ENCODE measurements around the gene DCDC2B. TPM values are rescaled to one million over a fixed set of nuclear protein-coding genes. Genes with fewer than 3 reads are reported as not detected.

The DCDC2B gene
- total RNA-seq, 2 experiments from 2014 or later, result 0.13 TPM; not detected in 1

DNA sequence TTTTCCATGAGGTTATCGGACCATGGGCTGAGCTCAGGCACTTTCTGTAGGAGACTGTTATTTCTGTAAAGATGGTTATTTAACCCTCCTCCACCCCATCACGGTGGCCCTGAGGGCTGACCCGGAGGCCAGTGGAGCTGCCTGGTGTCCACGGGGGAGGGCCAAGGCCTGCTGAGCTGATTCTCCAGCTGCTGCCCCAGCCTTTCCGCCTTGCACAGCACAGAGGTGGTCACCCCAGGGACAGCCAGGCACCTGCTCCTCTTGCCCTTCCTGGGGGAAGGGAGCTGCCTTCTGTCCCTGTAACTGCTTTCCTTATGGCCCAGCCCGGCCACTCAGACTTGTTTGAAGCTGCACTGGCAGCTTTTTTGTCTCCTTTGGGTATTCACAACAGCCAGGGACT lies 11.1 kb upstream of the DCDC2B start:
- H3K4me1 Mint-ChIP-seq, result peaks cover 82% of the 10 kb centered on the region
- no peak overlapping the region for H3K27ac Mint-ChIP-seq
- ChIA-PET CTCF (interaction anchor here (1.4 to 1.6 kb wide), 2 partner anchors 17 to 51 kb away, joined by 4 to 5 read pairs; no protein-coding TSS in a partner anchor), POLR2A (interaction anchor here (0.6 to 12.3 kb wide), 9 partner anchors 9 to 267 kb away, joined by 3 to 109 read pairs (median 4); partner anchors contain the start of genes DCDC2B, IQCC, KPNA6 and TXLNA)
- H3K36me3 Mint-ChIP-seq (ENCODE audit: low read depth), result peaks cover 61% of the 10 kb centered on the region
- no peaks in the 10 kb centered on the region for H3K9me3 Mint-ChIP-seq
- no peaks in the 10 kb centered on the region for H3K27me3 Mint-ChIP-seq
- H3K4me3 Mint-ChIP-seq, result no peak overlapping the region
- no peak for DNase-seq

DNA sequence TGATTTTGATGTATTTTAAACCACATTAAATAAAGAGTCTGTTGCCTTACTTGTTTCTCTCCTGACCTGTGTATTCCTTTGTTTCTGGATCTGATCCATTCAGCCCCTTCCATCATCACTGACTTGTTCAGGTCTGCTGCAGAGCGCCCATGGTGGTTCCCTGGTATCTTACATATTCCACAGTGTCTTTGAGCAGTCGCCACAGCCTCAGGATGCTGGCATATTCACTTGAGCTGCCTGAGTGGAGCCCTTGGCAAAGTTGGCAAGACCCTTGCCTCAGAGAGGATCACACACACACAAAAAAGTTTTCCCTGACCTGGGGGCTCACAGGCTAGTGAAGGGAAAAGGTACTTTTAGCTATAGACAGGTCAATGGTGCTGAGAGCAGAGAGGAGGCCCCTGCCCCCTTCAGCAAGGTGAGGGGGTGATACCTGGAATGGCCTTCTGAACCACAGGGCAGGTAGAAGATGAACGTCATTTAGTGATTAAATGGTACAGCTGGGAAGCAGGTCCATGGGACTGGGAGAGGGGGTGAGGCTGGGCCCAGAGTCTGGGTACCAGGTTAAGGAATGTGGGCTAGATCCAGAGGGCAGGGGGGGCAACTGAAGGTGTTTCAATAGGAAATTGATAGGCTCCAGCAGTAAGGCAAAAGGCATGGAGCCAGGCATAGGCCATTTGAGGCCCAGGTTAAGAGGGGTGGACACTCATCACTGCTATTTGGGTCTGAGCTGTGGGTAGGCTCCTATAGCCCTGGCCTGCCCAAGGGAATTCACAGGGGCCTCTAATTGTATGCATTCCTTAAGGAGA lies 10.4 kb upstream of the DCDC2B start:
- Mint-ChIP-seq H3K36me3 (ENCODE audit: low read depth) (peaks cover 58% of the 10 kb centered on the region), H3K4me1 (peaks cover 81% of the 10 kb centered on the region), H3K9me3 (no peaks in the 10 kb centered on the region), H3K27me3 (no peaks in the 10 kb centered on the region), H3K4me3 (no peak overlapping the region), H3K27ac (peak overlapping the region; percentile 41)
- no peak for DNase-seq
- CTCF ChIA-PET, result interaction anchor here (1.4 to 2.1 kb wide), 4 partner anchors 17 to 50 kb away, joined by 4 to 8 read pairs (median 5); partner anchors contain the start of gene FAM167B
- POLR2A ChIA-PET, result interaction anchor here (0.5 to 12.3 kb wide), 10 partner anchors 9 to 174 kb away, joined by 3 to 109 read pairs (median 4); partner anchors contain the start of genes DCDC2B, IQCC, KPNA6 and TXLNA

DNA sequence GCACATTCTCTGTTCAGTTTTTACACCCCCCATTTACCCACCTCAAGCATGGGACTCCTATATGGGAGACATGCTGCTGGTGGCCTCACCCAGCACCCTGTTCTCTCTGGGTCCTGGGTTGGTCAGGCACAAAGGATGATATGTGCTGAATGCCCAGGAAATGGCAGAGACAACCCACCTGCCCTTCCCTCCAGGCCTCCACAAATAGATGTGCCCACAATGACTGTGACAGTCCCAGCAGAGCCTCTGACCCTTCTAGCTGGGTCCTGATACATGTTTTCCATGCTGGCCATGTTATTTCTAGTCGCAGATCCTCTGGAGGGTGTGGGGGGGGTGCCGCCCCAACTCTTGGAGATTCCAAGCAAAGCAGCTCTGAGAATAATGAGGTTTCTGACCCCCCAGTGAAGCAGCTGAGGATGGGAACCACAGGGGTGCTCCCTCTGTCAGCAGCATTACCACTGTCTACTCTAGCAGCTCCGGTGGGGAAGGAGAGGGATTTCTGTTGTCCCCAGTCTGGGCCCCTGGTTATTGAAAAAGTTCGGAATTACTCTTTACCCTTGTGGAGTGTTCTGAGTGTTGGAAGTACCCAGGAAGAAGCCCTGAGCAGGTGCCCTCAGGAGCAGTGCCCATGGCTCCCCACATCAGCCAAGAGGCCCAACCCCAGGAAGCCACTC lies 9.7 kb upstream of the DCDC2B start:
- no peak for DNase-seq
- ChIA-PET CTCF (interaction anchor here (1.4 to 3.0 kb wide), 3 partner anchors 17 to 49 kb away, joined by 5 to 30 read pairs (median 8); partner anchors contain the start of gene FAM167B), POLR2A (interaction anchor here (0.5 to 12.3 kb wide), 8 partner anchors 9 to 173 kb away, joined by 3 to 109 read pairs (median 3); partner anchors contain the start of genes EIF3I, TMEM234 and TXLNA)
- Mint-ChIP-seq H3K4me1 (peaks cover 81% of the 10 kb centered on the region), H3K4me3 (no peak overlapping the region), H3K9me3 (no peaks in the 10 kb centered on the region), H3K27me3 (no peaks in the 10 kb centered on the region), H3K36me3 (ENCODE audit: low read depth) (peaks cover 53% of the 10 kb centered on the region), H3K27ac (no peak overlapping the region)

DNA sequence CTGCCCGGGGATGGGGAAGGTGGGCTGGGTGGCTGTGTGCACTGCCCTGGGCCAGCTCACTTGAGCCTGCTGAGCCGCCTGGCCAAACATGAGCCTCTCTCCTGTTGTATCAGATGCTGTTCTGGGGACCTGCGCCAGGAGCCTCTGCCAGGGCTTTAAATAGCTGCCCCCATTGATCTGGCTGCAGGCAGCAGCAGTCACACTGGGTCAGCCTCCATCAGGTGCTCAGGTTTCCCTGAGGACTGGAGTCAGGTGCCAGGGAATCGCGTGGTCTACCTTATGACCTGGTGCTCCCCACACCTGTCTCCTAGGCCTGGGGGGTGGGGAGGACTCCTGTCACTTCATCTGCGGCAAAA lies 9.2 kb upstream of the DCDC2B start:
- Mint-ChIP-seq H3K27ac (peak overlapping the region; percentile 75), H3K27me3 (no peaks in the 10 kb centered on the region), H3K9me3 (no peaks in the 10 kb centered on the region), H3K4me3 (no peak overlapping the region), H3K36me3 (ENCODE audit: low read depth) (peaks cover 48% of the 10 kb centered on the region), H3K4me1 (peaks cover 78% of the 10 kb centered on the region)
- ChIA-PET CTCF (interaction anchor here (1.1 to 3.0 kb wide), 4 partner anchors 16 to 61 kb away, joined by 3 to 30 read pairs (median 6); partner anchors contain the start of gene FAM167B), POLR2A (interaction anchor here (1.0 to 12.3 kb wide), 9 partner anchors 10 to 172 kb away, joined by 3 to 109 read pairs (median 3); partner anchors contain the start of genes EIF3I, TMEM234 and TXLNA)
- no peak for DNase-seq

DNA sequence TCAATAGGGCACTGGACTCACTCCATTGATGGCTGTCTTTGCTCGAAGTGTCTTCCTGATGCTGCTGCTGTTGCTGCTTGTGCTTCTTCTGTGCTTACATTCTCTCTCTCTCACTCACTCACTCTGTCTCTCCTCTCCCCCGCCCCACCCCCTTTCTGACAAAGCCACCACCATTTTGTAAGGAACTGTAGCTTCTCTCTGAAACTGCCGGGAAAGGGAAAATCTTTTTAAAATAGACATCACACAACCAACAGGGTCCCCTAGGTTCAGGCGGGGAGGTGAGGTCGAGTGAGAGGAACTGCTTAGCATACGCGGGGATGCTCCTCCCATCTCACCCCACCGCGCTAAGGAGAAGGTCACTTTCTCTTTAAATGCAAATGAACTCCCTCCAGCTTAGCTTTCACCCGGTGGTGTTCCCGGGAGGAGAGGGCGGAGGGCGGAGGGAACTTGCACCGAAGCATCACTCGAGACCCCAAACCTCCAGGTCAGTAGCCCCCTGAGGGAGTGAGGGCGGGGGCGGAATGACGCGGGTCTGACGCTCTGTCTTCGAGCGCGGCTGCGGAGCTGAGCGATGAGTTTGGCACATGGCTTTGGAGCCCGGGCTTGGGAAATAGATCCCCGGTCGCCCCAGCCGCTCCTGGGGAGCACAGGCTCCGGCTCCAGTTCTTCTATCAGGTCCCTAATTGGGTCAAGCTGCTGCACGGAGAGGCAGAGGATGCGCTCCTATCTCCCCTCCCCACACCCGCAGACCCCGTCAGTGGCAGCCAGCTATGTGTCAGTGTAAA lies 8.5 kb upstream of the DCDC2B start, which contains the start of gene CCDC28B:
Gene CCDC28B, plus strand, starts transcription at position 370 of the 785 bp plus-strand sequence. CDS start 1,341 bp downstream, outside the sequence.
- Mint-ChIP-seq H3K4me1 (peaks cover 72% of the 10 kb centered on the region), H3K27me3 (no peaks in the 10 kb centered on the region), H3K9me3 (no peaks in the 10 kb centered on the region), H3K27ac (peak within 1 kb of the TSS; percentile 79), H3K4me3 (peak within 1 kb of the TSS; percentile 72), H3K36me3 (ENCODE audit: low read depth) (peaks cover 41% of the 10 kb centered on the region)
- peak; percentile 54 for DNase-seq
- ChIA-PET POLR2A (interaction anchor here (0.6 to 12.3 kb wide), 13 partner anchors 9 to 194 kb away, joined by 3 to 109 read pairs (median 4); partner anchors contain the start of genes BSDC1, EIF3I, HDAC1 and TMEM234), CTCF (interaction anchor here (1.1 to 3.0 kb wide), 6 partner anchors 15 to 200 kb away, joined by 3 to 30 read pairs (median 6); partner anchors contain the start of gene FAM167B)

DNA sequence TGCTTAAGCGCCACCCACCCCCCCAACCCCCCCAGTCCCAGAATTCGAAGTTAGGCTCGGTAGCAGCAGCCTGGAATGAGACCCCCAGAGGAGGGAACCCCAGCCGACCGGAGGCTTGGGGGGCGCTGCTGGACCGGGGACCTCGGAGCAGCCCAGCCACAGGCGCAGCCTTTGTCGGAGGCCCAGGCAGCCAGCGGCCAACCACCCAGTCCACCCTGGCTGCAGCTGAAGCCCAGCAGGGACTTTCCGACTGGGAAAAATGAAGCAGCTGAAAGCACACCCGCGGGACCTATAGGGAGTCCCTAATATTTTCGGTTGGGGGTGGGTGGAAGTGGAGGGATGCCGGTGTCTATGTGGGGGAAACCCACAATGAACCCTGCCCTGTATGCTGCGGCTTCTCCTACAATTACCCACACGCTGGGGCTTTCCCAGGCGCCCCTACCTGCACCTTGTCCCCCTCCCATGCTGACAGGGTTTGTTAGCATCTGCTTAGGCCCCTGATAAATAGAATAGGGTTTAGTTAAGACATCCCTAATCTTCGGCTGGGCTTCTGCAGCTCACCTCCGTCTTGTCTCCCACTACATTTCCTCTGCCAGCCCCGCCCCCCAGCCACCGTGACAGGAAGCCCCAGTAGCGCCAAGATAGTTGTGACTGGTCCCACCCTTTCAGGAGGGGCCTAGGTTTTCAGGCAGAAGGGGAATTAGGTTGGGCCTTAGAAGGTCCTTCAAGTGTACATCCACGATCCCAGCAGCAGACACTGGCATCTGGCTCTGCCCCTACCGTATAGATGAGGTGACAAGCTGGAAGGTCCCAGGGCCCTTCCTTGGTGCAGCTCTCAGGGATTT lies 7.7 kb upstream of the DCDC2B start:
- H3K27me3 Mint-ChIP-seq, result no peaks in the 10 kb centered on the region
- peaks cover 34% of the 10 kb centered on the region for H3K36me3 Mint-ChIP-seq (ENCODE audit: low read depth)
- ChIA-PET POLR2A (interaction anchor here (0.6 to 12.3 kb wide), 12 partner anchors 13 to 193 kb away, joined by 3 to 109 read pairs (median 5); partner anchors contain the start of genes BSDC1, HDAC1, LCK and TXLNA), CTCF (interaction anchor here (0.5 to 3.0 kb wide), 6 partner anchors 9 to 200 kb away, joined by 3 to 30 read pairs (median 6); no protein-coding TSS in a partner anchor)
- peaks cover 72% of the 10 kb centered on the region for H3K4me1 Mint-ChIP-seq
- H3K9me3 Mint-ChIP-seq, result no peaks in the 10 kb centered on the region
- peak overlapping the region; percentile 79 for H3K27ac Mint-ChIP-seq
- H3K4me3 Mint-ChIP-seq, result peak overlapping the region; percentile 72
- peak; percentile 86 for DNase-seq

DNA sequence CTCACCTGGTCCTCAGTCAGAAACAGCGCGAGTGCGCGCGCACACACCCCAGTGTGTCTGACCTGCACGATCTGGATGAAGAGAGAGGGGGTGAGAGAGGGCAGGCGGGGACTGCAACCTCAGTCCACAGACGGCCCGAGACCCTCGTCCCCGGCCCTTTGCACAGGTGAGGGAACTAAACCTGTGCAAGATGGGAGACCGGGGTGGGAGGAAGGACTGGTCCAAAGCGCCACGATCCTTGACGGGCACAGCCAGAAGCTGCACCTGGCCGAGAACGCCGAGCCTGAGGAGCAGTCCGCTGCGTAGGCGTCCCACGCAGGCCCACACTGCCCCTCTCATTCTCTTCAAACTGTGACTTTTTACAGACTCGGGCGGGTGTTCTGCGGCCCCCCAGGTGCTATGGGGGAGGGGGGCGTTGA lies 3.9 kb upstream of the DCDC2B start:
- H3K4me3 Mint-ChIP-seq, result peak overlapping the region; percentile 81
- H3K36me3 Mint-ChIP-seq (ENCODE audit: low read depth), result peaks cover 21% of the 10 kb centered on the region
- no peaks in the 10 kb centered on the region for H3K27me3 Mint-ChIP-seq
- ChIA-PET CTCF (interaction anchor here (0.9 to 3.8 kb wide), 3 partner anchors 11 to 167 kb away, joined by 3 to 39 read pairs (median 5); no protein-coding TSS in a partner anchor), POLR2A (interaction anchor here (0.8 to 4.6 kb wide), 14 partner anchors 10 to 189 kb away, joined by 3 to 46 read pairs (median 6); partner anchors contain the start of genes BSDC1, LCK, TMEM39B and TXLNA)
- H3K9me3 Mint-ChIP-seq, result no peaks in the 10 kb centered on the region
- peaks cover 52% of the 10 kb centered on the region for H3K4me1 Mint-ChIP-seq
- no peak overlapping the region for H3K27ac Mint-ChIP-seq
- DNase-seq, result no peak

DNA sequence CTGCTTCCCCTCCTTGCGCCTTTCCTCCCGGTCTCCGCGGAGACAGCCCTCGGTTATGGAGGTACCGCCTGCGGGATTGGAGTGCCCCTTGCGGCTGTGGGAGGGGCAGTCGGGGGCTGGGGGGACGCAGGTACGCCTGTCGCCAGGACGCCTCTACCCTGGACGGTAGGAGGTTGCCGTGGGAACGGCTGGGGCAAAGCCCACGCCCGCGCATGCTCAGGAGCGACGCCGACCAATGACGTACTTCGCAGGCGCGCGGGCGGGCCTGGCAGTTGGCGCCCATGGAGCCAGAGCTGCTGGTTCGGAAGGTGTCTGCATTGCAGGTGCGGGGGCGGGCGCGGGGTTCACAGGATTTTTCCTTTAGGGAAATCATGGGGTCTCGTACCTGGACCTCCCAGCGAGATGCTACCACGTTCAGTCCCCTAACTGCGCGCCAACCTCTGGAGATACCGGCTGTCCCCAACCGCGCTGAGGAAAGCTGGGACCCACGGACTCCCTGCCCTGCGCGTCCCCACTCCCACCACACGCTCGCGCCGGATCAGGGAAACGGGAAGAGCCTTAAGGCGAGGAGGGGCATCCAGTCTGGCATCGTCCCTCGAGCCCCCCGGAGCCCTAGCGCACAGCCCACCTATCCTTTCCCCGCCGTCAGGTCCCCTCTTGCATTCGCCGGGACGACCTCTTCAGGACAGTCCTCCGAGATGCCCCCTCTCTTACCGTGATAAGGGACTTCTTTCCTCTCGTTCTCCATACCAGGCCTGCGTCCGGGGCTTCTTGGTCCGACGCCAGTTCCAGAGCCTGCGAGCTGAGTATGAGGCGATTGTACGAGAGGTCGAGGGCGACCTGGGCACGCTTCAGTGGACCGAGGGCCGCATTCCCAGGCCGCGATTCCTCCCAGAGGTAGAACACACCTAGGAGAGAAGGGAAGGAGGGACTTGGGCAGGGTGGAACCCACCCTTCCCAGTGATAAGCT lies 3.2 kb upstream of the DCDC2B start, which contains the start of gene IQCC:
Gene IQCC, plus strand, starts transcription at position 271 of the 970 bp plus-strand sequence. Its CDS starts 11 bp downstream, at position 282.
- H3K4me3 Mint-ChIP-seq, result peak within 1 kb of the TSS; percentile 81
- H3K27me3 Mint-ChIP-seq, result no peaks in the 10 kb centered on the region
- peaks cover 45% of the 10 kb centered on the region for H3K4me1 Mint-ChIP-seq
- peaks cover 21% of the 10 kb centered on the region for H3K36me3 Mint-ChIP-seq (ENCODE audit: low read depth)
- DNase-seq, result peak; percentile 87
- no peaks in the 10 kb centered on the region for H3K9me3 Mint-ChIP-seq
- H3K27ac Mint-ChIP-seq, result peak within 1 kb of the TSS; percentile 60
- CTCF ChIA-PET, result interaction anchor here (0.5 to 3.8 kb wide), 6 partner anchors 10 to 166 kb away, joined by 3 to 39 read pairs (median 4); no protein-coding TSS in a partner anchor
- POLR2A ChIA-PET, result interaction anchor here (0.7 to 4.6 kb wide), 18 partner anchors 10 to 189 kb away, joined by 3 to 46 read pairs (median 6); partner anchors contain the start of genes BSDC1, LCK, MARCKSL1 and TMEM39B

DNA sequence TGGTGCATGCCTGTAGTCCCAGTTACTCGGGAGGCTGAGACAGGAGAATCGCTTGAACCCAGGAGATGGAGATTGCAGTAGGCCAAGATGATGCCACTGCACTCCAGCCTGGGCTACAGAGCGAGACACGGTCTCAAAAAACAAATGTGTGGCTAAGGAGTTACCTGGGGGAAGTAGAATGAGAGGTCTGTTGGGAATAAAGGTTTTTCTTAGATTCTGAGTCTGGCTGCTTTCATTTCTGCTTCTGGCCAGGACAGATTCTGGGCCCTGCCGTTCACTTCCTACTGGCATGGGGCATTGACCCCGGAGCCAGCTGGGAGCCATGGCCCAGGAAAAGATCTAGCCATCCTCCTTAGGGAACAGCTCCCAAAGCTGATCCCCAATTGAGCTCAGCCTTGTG lies 420 bp upstream of the DCDC2B start:
- CTCF ChIA-PET, result interaction anchor here (0.6 to 1.1 kb wide), 2 partner anchors 29 to 40 kb away, joined by 3 to 4 read pairs; no protein-coding TSS in a partner anchor
- no peak overlapping the region for H3K27ac Mint-ChIP-seq

More for the DNA sequence above, 420 bp upstream of the DCDC2B start:
- POLR2A ChIA-PET, result interaction anchor here (1.6 to 4.6 kb wide), 2 partner anchors 13 to 45 kb away, joined by 5 to 46 read pairs; no protein-coding TSS in a partner anchor
- no peak for DNase-seq
- Mint-ChIP-seq H3K4me1 (peaks cover 26% of the 10 kb centered on the region), H3K36me3 (ENCODE audit: low read depth) (peaks cover 14% of the 10 kb centered on the region), H3K27me3 (no peaks in the 10 kb centered on the region), H3K9me3 (no peaks in the 10 kb centered on the region), H3K4me3 (no peak overlapping the region)

Measured in activated CD4-positive, alpha-beta memory T cell treated with anti-CD3 and anti-CD28 coated beads, Interleukin-2, amount 10 ng/mL, durations not matched to agents 7 days and 5 days (primary cell).